GM12801 (cell line): ENCODE measurements around the gene SERPINE1.

Experiments used
- TF ChIP-seq, protein P1 (sequence below): IDR thresholded peaks from one replicate; pipeline ENCODE4 v1.5.1; 2011; ENCODE audit warnings: control low read depth; ENCODE audit not compliant: insufficient read length; ENCODE audit errors: extremely low read depth

Gene SERPINE1

DNA sequence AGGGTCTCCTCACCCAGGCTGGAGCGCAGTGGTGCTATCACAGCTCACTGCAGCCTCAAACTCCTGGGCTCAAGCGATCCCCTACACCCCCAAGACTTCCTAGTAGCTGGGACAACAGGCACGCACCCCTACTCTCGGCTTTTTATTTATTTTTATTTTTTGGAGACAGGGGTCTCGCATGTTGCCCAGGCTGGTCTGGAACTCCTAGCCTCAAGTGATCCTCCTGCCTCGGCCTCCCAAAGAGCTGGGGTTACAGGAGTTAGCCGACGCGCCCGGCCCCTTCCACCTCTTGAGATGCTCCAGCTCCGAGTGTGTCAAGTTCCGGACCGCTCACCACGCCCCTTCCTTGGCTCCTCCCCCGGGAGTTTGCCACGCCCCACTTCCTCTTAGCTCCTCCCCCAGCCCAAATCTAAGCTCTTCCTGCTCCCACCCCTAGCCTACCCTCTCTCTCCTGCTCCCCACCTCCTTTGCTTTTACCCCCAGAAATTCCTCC lies 46.9 kb downstream of the SERPINE1 start:
- TF ChIP-seq, protein P1, sequence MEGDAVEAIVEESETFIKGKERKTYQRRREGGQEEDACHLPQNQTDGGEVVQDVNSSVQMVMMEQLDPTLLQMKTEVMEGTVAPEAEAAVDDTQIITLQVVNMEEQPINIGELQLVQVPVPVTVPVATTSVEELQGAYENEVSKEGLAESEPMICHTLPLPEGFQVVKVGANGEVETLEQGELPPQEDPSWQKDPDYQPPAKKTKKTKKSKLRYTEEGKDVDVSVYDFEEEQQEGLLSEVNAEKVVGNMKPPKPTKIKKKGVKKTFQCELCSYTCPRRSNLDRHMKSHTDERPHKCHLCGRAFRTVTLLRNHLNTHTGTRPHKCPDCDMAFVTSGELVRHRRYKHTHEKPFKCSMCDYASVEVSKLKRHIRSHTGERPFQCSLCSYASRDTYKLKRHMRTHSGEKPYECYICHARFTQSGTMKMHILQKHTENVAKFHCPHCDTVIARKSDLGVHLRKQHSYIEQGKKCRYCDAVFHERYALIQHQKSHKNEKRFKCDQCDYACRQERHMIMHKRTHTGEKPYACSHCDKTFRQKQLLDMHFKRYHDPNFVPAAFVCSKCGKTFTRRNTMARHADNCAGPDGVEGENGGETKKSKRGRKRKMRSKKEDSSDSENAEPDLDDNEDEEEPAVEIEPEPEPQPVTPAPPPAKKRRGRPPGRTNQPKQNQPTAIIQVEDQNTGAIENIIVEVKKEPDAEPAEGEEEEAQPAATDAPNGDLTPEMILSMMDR, result no peak

DNA sequence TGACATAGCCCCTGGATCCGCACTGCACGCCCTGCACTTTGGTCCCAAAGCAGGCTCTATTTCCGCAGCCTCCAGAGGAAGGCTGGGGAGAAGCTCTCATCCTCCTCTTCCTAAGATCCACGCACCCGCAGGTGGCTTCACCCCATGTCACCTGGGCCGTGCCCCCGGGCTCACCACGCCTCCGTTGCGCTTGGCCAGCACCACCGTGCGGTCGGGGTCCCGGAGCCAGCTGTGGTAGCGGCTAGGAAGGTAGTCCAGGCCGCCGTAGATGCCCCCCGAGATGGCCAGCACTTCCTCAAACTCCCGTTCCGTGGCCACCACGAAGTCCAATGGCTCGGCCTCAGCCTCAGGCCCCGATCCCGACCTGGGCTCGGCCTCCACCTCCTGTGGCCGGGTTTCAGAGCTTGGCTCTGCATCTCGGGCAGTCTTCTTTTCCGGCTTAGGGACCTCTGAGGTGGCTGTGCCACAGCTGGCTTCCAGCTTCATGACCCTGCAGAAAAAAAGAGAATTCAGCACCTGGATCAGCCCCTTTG lies 47.5 kb downstream of the SERPINE1 start:
- TF ChIP-seq, protein P1, result no peak

DNA sequence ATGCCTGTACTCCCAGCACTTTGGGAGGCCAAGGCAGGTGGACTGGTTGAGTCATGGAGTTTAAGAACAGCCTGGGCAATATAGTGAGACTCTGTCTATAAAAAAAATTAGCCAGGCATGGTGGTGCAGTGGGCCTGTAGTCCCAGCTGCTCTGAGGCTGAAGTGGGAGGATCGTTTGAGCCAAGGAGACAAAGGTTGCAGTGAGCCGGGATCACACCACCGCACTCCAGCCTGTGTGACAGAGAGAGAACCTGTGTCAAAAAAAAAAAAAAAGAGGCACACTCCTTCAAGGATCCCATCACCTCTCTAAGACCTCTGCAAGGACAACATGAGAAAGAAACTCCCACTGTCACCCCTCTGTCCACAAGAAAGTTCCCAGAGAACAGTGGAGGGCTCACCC lies 48.8 kb downstream of the SERPINE1 start:
- TF ChIP-seq, protein P1, result no peak

DNA sequence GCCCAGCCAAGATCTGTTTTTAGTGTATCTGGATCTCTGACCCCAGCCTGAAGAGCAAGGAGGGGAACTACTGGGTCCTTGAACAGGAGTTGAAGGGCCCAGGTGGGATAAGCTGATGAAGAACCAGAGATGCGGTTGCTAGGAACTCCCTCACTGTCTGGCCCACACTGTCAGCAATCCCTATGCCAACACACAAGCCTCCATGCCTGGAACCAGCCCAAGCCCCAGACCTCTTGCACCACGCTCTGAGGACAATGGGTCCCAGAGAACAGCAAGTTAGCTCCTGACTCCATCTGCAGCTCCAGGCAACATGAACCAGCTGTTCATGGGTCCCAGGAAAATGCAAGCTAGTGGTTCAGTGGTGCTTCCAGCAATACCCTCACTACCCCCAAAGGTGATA lies 50.7 kb downstream of the SERPINE1 start:
- TF ChIP-seq, protein P1, result no peak

DNA sequence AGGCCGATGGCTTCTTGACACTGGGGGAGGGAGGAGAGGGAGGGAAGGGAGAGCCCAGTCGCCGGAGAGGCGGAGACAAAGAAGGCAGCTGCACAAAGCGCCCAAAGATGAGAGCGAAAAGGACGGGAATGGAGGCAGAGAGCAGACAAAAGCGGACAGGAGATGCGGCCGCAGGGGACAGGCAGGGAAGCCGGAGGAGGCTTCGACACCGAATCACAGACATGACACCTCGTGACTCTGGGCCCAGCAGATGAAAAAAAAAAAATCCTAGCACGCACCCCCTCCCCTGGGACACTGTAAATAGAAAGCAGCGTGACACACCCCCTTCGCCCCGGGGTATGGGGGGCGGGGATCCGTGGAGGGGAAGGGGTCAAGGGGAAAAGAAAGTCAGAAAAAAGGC lies 52.2 kb downstream of the SERPINE1 start:
- TF ChIP-seq, protein P1, result no peak

DNA sequence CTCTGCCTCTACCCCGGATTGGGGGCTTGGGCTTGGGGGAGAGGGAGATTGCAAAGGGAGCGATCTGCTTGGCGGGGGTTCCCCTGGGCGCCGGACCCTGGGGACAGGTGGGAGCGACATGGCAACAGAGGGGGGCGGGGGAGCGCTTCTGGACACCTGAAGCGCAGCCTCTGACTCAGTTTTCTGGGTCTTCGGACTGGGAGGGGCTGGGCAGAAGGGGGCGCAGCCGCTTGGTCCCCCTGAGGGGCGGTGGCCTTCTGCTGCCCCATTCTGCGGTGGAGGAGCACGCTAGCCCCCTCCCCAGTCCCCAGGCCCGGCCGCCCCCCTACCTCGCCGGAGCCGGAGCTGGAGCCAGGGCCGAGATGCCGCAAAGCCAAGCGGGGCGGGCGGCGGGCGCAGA lies 52.8 kb downstream of the SERPINE1 start:
- TF ChIP-seq, protein P1, result no peak

DNA sequence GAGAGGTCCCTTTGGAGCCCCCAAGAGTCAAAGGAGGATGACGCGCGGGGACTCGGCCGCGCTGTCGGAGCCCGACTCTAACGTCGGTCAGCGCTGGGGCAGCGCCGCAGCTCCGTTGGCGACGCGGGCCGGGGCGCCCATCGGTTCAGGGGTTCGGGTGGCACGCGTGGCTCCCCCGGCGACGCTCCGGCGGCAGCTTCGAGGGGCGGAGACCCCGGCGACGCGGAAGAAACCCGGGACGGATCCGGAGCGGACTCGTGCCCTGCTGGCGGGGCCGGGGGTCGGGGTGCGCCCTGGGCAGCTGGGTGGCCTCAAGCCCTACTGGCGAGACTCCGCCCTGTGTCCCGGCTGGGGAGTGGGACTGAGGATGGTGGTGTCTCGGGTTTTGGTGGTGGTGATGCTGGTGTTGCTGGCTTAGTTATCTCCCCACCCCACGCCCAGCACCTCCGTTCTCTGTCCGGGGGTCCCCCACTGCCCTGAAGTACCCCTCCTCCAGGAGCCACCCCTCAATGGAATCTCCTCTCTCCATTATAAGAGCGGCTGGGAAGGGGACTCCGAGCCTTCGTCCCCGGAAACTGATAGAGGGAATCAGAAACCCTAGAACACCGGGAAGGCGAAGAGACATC lies 53.3 kb downstream of the SERPINE1 start, which contains the start of gene NAT16:
TSS of gene NAT16 (minus strand) at position 164 of the 626 bp plus-strand sequence. CDS start 5,486 bp downstream, outside the sequence.
- TF ChIP-seq, protein P1, result no peak
